ENCODE results near the gene APEH. TPM values are rescaled to one million over a fixed set of nuclear protein-coding genes. Genes with fewer than 3 reads are reported as not detected.

Gene APEH
- total and polyA plus RNA-seq, 2 experiments from 2014 or later = 170 to 264 TPM

DNA sequence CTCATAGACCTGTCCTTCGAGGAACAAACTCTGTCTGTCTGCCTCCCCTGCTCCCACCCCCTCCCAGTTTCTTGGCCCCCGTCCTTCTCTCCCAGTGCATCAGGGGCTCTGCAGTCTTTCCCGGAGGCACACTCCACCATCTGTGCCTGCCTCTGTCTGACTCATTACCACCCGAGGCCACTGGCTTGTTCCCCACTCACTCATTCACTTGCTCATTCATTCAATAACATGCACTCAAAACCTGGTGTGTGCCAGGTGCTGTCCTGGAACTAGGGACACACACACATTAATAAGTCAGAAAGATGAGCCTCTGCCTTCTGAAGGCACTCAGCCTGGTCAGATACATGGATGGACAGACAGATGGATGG, 32.9 kb downstream of the APEH start (continued):
- TF ChIP-seq EZH2 (IDR thresholded peaks at IDR 0.05; ENCODE audit: low read depth, unreplicated experiment) = no peak
- no peak for TF ChIP-seq POLR2AphosphoS5 (IDR thresholded peaks at IDR 0.05; ENCODE audit: low read depth)
- TF ChIP-seq ZNF114 (CRISPR knock-in tag; IDR thresholded peaks at IDR 0.05) = no peak
- TF ChIP-seq, protein P1, sequence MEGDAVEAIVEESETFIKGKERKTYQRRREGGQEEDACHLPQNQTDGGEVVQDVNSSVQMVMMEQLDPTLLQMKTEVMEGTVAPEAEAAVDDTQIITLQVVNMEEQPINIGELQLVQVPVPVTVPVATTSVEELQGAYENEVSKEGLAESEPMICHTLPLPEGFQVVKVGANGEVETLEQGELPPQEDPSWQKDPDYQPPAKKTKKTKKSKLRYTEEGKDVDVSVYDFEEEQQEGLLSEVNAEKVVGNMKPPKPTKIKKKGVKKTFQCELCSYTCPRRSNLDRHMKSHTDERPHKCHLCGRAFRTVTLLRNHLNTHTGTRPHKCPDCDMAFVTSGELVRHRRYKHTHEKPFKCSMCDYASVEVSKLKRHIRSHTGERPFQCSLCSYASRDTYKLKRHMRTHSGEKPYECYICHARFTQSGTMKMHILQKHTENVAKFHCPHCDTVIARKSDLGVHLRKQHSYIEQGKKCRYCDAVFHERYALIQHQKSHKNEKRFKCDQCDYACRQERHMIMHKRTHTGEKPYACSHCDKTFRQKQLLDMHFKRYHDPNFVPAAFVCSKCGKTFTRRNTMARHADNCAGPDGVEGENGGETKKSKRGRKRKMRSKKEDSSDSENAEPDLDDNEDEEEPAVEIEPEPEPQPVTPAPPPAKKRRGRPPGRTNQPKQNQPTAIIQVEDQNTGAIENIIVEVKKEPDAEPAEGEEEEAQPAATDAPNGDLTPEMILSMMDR (conservative IDR thresholded peaks at IDR 0.05; ENCODE audit: low read depth in 2 of 2) = no peak
- no peak for TF ChIP-seq EZH2phosphoT487 (IDR thresholded peaks at IDR 0.05; ENCODE audit: unreplicated experiment)
- no peak for TF ChIP-seq JUNB (IDR thresholded peaks at IDR 0.05; ENCODE audit: unreplicated experiment)

DNA sequence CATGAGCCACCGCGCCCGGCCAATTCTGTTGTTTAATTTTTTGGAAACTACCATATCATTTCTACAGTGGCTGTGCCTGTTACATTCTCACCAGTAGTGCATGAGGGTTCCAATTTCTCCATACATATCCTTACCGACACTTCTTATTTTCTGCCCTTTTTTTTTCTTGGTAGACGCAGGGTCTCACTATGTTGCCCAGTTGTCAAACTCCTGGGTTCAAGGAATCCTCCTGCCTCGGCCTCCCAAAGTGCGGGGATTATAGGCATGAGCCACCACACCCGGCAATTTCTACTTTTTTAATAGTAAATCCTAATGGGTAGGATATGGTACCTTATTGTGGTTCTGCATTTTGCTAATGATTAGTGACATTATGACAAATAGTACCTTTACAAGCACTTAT, 35.7 kb downstream of the APEH start:
- Histone ChIP-seq H3K9me2 (ENCODE audit: insufficient read depth) (no peaks in the 10 kb centered on the region), H3K4me2 (no peak overlapping the region), H3K4me3 (no peak overlapping the region), H2AFZ (no peak overlapping the region), H3K79me2 (replicated peaks; ENCODE audit: insufficient read depth) (no peaks in the 10 kb centered on the region), H3K36me3 (ENCODE audit: insufficient read depth) (no peaks in the 10 kb centered on the region), H3K4me1 (ENCODE audit: insufficient read depth) (no peaks in the 10 kb centered on the region), H4K20me1 (replicated peaks; ENCODE audit: insufficient read depth) (peaks cover 6% of the 10 kb centered on the region; the same call in 1 of the 2 replicates), H3F3A (replicated peaks; ENCODE audit: low read depth) (no peaks in the 10 kb centered on the region), H3K27ac (ENCODE audit: low read depth) (no peak overlapping the region), H3K27me3 (ENCODE audit: insufficient read depth) (no peaks in the 10 kb centered on the region)
- no peaks in the 10 kb centered on the region for H3K4me1 Mint-ChIP-seq
- H3K4me3 Mint-ChIP-seq = no peak overlapping the region
- peaks cover 13% of the 10 kb centered on the region for H3K27me3 Mint-ChIP-seq (ENCODE audit: insufficient read depth, low read depth, poor library complexity)
- no peak for ATAC-seq
- peaks cover 7% of the 10 kb centered on the region for H3K36me3 Mint-ChIP-seq (ENCODE audit: low read depth)
- no peak for DNase-seq (ENCODE audit: low spot score)
- TF ChIP-seq, protein P1 (conservative IDR thresholded peaks at IDR 0.05; ENCODE audit: low read depth in 2 of 2) = no peak
- no peak for TF ChIP-seq NANOG (IDR thresholded peaks at IDR 0.05; ENCODE audit: borderline replicate concordance)
- no peak for TF ChIP-seq CREB1 (CRISPR knock-in tag; IDR thresholded peaks at IDR 0.05; ENCODE audit: low read depth)
- TF ChIP-seq, protein P2, sequence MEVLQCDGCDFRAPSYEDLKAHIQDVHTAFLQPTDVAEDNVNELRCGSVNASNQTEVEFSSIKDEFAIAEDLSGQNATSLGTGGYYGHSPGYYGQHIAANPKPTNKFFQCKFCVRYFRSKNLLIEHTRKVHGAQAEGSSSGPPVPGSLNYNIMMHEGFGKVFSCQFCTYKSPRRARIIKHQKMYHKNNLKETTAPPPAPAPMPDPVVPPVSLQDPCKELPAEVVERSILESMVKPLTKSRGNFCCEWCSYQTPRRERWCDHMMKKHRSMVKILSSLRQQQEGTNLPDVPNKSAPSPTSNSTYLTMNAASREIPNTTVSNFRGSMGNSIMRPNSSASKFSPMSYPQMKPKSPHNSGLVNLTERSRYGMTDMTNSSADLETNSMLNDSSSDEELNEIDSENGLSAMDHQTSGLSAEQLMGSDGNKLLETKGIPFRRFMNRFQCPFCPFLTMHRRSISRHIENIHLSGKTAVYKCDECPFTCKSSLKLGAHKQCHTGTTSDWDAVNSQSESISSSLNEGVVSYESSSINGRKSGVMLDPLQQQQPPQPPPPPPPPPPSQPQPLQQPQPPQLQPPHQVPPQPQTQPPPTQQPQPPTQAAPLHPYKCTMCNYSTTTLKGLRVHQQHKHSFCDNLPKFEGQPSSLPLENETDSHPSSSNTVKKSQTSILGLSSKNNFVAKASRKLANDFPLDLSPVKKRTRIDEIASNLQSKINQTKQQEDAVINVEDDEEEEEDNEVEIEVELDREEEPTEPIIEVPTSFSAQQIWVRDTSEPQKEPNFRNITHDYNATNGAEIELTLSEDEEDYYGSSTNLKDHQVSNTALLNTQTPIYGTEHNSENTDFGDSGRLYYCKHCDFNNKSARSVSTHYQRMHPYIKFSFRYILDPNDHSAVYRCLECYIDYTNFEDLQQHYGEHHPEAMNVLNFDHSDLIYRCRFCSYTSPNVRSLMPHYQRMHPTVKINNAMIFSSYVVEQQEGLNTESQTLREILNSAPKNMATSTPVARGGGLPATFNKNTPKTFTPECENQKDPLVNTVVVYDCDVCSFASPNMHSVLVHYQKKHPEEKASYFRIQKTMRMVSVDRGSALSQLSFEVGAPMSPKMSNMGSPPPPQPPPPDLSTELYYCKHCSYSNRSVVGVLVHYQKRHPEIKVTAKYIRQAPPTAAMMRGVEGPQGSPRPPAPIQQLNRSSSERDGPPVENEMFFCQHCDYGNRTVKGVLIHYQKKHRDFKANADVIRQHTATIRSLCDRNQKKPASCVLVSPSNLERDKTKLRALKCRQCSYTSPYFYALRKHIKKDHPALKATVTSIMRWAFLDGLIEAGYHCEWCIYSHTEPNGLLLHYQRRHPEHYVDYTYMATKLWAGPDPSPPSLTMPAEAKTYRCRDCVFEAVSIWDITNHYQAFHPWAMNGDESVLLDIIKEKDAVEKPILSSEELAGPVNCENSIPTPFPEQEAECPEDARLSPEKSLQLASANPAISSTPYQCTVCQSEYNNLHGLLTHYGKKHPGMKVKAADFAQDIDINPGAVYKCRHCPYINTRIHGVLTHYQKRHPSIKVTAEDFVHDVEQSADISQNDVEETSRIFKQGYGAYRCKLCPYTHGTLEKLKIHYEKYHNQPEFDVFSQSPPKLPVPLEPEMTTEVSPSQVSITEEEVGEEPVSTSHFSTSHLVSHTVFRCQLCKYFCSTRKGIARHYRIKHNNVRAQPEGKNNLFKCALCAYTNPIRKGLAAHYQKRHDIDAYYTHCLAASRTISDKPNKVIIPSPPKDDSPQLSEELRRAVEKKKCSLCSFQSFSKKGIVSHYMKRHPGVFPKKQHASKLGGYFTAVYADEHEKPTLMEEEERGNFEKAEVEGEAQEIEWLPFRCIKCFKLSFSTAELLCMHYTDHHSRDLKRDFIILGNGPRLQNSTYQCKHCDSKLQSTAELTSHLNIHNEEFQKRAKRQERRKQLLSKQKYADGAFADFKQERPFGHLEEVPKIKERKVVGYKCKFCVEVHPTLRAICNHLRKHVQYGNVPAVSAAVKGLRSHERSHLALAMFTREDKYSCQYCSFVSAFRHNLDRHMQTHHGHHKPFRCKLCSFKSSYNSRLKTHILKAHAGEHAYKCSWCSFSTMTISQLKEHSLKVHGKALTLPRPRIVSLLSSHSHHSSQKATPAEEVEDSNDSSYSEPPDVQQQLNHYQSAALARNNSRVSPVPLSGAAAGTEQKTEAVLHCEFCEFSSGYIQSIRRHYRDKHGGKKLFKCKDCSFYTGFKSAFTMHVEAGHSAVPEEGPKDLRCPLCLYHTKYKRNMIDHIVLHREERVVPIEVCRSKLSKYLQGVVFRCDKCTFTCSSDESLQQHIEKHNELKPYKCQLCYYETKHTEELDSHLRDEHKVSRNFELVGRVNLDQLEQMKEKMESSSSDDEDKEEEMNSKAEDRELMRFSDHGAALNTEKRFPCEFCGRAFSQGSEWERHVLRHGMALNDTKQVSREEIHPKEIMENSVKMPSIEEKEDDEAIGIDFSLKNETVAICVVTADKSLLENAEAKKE (CRISPR knock-in tag; IDR thresholded peaks at IDR 0.05) = no peak
- no peak overlapping the region for H3K27ac Mint-ChIP-seq
- no peaks in the 10 kb centered on the region for H3K9me3 Mint-ChIP-seq

Measured in GM23338 (cell line).